ENCODE results near the gene MFSD1.

- TF ChIP-seq CTCF (IDR thresholded peaks at IDR 0.05) (peak in 2 of 4 experiments; percentile 28 to 37), POLR2A (IDR thresholded peaks at IDR 0.05) (no peak)
Measured at GRCh38 chr3:158794936-158795518, 6.8 kb upstream of the MFSD1 start.
